OCI-LY7 (cell line): ENCODE results near the gene MNT.

ENCODE experiments used
- EZH2phosphoT487 ChIP-seq: fragments of 200-600 bp; sonication (generic); IDR thresholded peaks from 2 replicates; pipeline ENCODE4 v1.6.1; 2018; ENCODE audit warnings: low read depth, borderline replicate concordance, mild to moderate bottlenecking, mixed run types, antibody characterized with exemption, low read length, moderate library complexity, mixed read lengths
- TF ChIP-seq, protein P1 (sequence below): fragments of 200-600 bp; sonication (generic); conservative IDR thresholded peaks from 2 replicates; pipeline ENCODE4 v1.5.1; 2014; ENCODE audit warnings: mild to moderate bottlenecking, antibody characterized with exemption, low read length, moderate library complexity, mixed read lengths

GRCh38 chr17:2427215-2427614, 26.4 kb upstream of the MNT start:
- TF ChIP-seq, protein P1, sequence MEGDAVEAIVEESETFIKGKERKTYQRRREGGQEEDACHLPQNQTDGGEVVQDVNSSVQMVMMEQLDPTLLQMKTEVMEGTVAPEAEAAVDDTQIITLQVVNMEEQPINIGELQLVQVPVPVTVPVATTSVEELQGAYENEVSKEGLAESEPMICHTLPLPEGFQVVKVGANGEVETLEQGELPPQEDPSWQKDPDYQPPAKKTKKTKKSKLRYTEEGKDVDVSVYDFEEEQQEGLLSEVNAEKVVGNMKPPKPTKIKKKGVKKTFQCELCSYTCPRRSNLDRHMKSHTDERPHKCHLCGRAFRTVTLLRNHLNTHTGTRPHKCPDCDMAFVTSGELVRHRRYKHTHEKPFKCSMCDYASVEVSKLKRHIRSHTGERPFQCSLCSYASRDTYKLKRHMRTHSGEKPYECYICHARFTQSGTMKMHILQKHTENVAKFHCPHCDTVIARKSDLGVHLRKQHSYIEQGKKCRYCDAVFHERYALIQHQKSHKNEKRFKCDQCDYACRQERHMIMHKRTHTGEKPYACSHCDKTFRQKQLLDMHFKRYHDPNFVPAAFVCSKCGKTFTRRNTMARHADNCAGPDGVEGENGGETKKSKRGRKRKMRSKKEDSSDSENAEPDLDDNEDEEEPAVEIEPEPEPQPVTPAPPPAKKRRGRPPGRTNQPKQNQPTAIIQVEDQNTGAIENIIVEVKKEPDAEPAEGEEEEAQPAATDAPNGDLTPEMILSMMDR = no peak
- TF ChIP-seq EZH2phosphoT487 = no peak
